NT2/D1 (cell line): ENCODE data around the gene UGCG.

Experiments used
- DNase-seq: peaks from one replicate; pipeline ENCODE4 v3.0.0-alpha.2; 2011; ENCODE audit warnings: low read depth, low spot score
- H3K27me3 ChIP-seq: 2 replicates; pipeline ENCODE4 v1.6.0; 2011; ENCODE audit warnings: mild to moderate bottlenecking; ENCODE audit not compliant: insufficient read length, insufficient read depth
- H3K36me3 ChIP-seq: 2 replicates; pipeline ENCODE4 v1.6.1; 2011; ENCODE audit warnings: mild to moderate bottlenecking, low read length, mixed read lengths; ENCODE audit not compliant: insufficient read depth, insufficient read length
- H3K4me1 ChIP-seq: 2 replicates; pipeline ENCODE4 v1.5.1; 2011; ENCODE audit not compliant: insufficient read depth, insufficient read length
- H3K4me3 ChIP-seq: 2 replicates; pipeline ENCODE4 v1.5.1; 2011; ENCODE audit warnings: low read depth; ENCODE audit not compliant: insufficient read length
- H3K9ac ChIP-seq: 2 replicates; pipeline ENCODE4 v1.6.0; 2011; ENCODE audit warnings: low read depth; ENCODE audit not compliant: insufficient read length
- H3K9me3 ChIP-seq: 2 replicates; pipeline ENCODE4 v1.5.1; 2011; ENCODE audit warnings: mild to moderate bottlenecking, low read length; ENCODE audit not compliant: insufficient read depth
- SUZ12 ChIP-seq: IDR thresholded peaks from 2 replicates; pipeline ENCODE4 v1.6.1; 2011; ENCODE audit not compliant: insufficient read length, insufficient read depth; ENCODE audit errors: extremely low read depth
- YY1 ChIP-seq: IDR thresholded peaks from 2 replicates; pipeline ENCODE4 v1.6.1; 2011; ENCODE audit not compliant: insufficient read length, insufficient read depth
- ZNF274 ChIP-seq: IDR thresholded peaks from 2 replicates; pipeline ENCODE4 v1.6.1; 2011; ENCODE audit warnings: mild to moderate bottlenecking, low read depth, low read length

UGCG gene

GRCh38 chr9:111913159-111913558 lies 16.5 kb downstream of the UGCG start:
- TF ChIP-seq YY1 (no peak), SUZ12 (no peak), ZNF274 (no peak)
- H3K4me1 ChIP-seq = no peaks in the 10 kb centered on the region
- peaks cover 44% of the 10 kb centered on the region for H3K36me3 ChIP-seq
- DNase-seq = no peak
- H3K27me3 ChIP-seq = no peaks in the 10 kb centered on the region
- H3K9me3 ChIP-seq = no peaks in the 10 kb centered on the region
- H3K9ac ChIP-seq = no peak overlapping the region
- no peak overlapping the region for H3K4me3 ChIP-seq

- TF ChIP-seq YY1 = no peak
- no peak overlapping the region for H3K9ac ChIP-seq
- H3K9me3 ChIP-seq = no peaks in the 10 kb centered on the region
- H3K36me3 ChIP-seq = peaks cover 53% of the 10 kb centered on the region
- H3K4me1 ChIP-seq = no peaks in the 10 kb centered on the region
- DNase-seq = no peak
- H3K27me3 ChIP-seq = no peaks in the 10 kb centered on the region
- H3K4me3 ChIP-seq = no peak overlapping the region
Measured at GRCh38 chr9:111914749-111915424, 18.3 kb downstream of the UGCG start.

- H3K4me3 ChIP-seq = no peak overlapping the region
- no peaks in the 10 kb centered on the region for H3K9me3 ChIP-seq
- peaks cover 55% of the 10 kb centered on the region for H3K36me3 ChIP-seq
- DNase-seq = no peak
- H3K4me1 ChIP-seq = no peaks in the 10 kb centered on the region
- TF ChIP-seq ZNF274 (no peak), YY1 (no peak), SUZ12 (no peak)
- H3K27me3 ChIP-seq = no peaks in the 10 kb centered on the region
- no peak overlapping the region for H3K9ac ChIP-seq
Measured at GRCh38 chr9:111915425-111915758, 18.8 kb downstream of the UGCG start.

GRCh38 chr9:111916234-111916645 lies 19.6 kb downstream of the UGCG start:
- Histone ChIP-seq H3K27me3 (no peaks in the 10 kb centered on the region), H3K9ac (no peak overlapping the region), H3K36me3 (peaks cover 61% of the 10 kb centered on the region), H3K4me3 (no peak overlapping the region), H3K4me1 (no peaks in the 10 kb centered on the region), H3K9me3 (no peaks in the 10 kb centered on the region)
- no peak for DNase-seq
- TF ChIP-seq ZNF274 (no peak), SUZ12 (no peak), YY1 (no peak)

- H3K9me3 ChIP-seq = no peaks in the 10 kb centered on the region
- no peaks in the 10 kb centered on the region for H3K4me1 ChIP-seq
- H3K4me3 ChIP-seq = no peak overlapping the region
- no peak for DNase-seq
- peaks cover 62% of the 10 kb centered on the region for H3K36me3 ChIP-seq
- no peaks in the 10 kb centered on the region for H3K27me3 ChIP-seq
- H3K9ac ChIP-seq = no peak overlapping the region
- TF ChIP-seq YY1 (no peak), SUZ12 (no peak)
Measured at GRCh38 chr9:111917201-111917600, 20.6 kb downstream of the UGCG start.

- Histone ChIP-seq H3K9me3 (no peaks in the 10 kb centered on the region), H3K27me3 (no peaks in the 10 kb centered on the region), H3K36me3 (peaks cover 66% of the 10 kb centered on the region), H3K9ac (no peak overlapping the region), H3K4me1 (no peaks in the 10 kb centered on the region), H3K4me3 (no peak overlapping the region)
- no peak for DNase-seq
- TF ChIP-seq YY1 (no peak), ZNF274 (no peak), SUZ12 (no peak)
Measured at GRCh38 chr9:111917980-111918379, 21.4 kb downstream of the UGCG start.

GRCh38 chr9:111919875-111920274 lies 23.3 kb downstream of the UGCG start:
- Histone ChIP-seq H3K4me3 (no peak overlapping the region), H3K36me3 (peaks cover 75% of the 10 kb centered on the region), H3K27me3 (no peaks in the 10 kb centered on the region), H3K9me3 (no peaks in the 10 kb centered on the region), H3K4me1 (no peaks in the 10 kb centered on the region), H3K9ac (no peak overlapping the region)
- DNase-seq = no peak
- no peak for TF ChIP-seq YY1

- Histone ChIP-seq H3K36me3 (peaks cover 73% of the 10 kb centered on the region), H3K9me3 (no peaks in the 10 kb centered on the region), H3K9ac (no peak overlapping the region), H3K4me3 (no peak overlapping the region), H3K27me3 (no peaks in the 10 kb centered on the region), H3K4me1 (no peaks in the 10 kb centered on the region)
- no peak for DNase-seq
- no peak for TF ChIP-seq YY1
- no peak for TF ChIP-seq ZNF274
- no peak for TF ChIP-seq SUZ12
Measured at GRCh38 chr9:111920531-111920930, 23.9 kb downstream of the UGCG start.
